GM18508 (cell line): ENCODE results near the gene CBLC.

Experiments
- ATAC-seq: cut with Tn5 transposase; IDR thresholded peaks from one replicate; pipeline ENCODE4 v1.9.1; 2021; ENCODE audit warnings: moderate number of reproducible peaks; ENCODE audit not compliant: insufficient read depth, unreplicated experiment

CBLC gene

GRCh38 chr19:44777715-44778347 lies at the start of gene CBLC:
Gene CBLC (plus strand): TSS chr19:44777890. CDS start chr19:44777932, 42 bp downstream.
- ATAC-seq, result no peak

DNA sequence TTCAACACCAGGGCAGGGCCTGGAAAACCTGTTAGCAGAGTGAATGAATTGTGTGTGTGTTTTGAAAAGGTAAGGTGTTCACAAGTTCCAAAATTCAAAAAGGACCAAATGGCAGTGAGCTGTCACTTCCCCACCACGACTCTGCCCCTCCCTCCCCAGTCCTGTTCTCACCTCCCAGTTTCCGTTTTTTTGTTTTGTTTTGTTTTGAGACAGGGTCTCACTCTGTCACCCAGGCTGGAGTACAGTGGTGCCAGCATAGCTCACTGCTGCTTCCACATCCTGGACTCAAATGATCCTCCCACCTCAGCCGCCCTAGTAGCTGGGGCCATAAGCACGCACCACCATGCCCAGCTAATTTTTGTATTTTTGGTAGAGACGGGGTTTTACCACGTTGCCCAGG lies 49.5 kb upstream of the CBLC start:
- ATAC-seq, result no peak

GRCh38 chr19:44729516-44730033 lies 48.1 kb upstream of the CBLC start:
- ATAC-seq, result no peak

DNA sequence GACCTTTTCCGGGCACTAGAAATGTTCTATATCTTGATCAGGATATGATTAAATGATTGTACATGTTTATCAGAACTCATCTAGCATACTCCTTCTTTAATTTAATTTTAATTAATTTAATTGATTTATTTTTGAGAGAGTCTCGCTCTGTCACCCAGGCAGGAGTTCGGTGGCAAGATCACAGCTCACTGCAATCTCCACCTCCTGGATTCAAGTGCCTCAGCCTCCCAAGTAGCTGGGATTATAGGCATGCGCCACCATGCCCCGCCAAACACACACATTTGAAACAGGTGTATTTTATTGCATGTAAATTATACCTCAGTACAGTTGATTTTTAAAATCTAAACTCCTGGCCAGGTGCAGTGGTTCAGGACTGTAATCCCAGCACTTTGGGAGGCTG lies 46.6 kb upstream of the CBLC start:
- no peak for ATAC-seq

- ATAC-seq, result no peak
Observed at GRCh38 chr19:44731622-44732021, 46.1 kb upstream of the CBLC start.

GRCh38 chr19:44732235-44733014 lies 45.3 kb upstream of the CBLC start:
- ATAC-seq, result no peak

DNA sequence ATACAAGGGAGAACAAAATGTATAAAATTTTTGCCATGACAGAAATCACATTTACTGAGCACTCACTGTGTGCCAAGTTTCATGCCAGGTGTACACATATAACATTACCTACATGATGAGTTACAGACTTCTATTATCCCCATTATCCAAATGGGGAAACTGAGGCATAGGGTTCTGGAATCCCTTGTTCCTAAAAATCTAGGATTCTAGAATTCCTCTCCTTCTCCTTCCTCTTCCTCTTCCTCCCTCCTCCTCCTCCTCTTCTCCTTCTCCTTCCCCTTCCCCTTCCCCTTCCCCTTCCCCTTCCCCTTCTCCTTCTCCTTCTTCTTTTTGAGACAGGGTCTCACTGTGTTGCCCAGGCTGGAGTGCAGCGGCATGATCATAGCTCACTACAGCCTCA lies 43.3 kb upstream of the CBLC start:
- no peak for ATAC-seq

- no peak for ATAC-seq
Observed at GRCh38 chr19:44735011-44735410, 42.7 kb upstream of the CBLC start.

DNA sequence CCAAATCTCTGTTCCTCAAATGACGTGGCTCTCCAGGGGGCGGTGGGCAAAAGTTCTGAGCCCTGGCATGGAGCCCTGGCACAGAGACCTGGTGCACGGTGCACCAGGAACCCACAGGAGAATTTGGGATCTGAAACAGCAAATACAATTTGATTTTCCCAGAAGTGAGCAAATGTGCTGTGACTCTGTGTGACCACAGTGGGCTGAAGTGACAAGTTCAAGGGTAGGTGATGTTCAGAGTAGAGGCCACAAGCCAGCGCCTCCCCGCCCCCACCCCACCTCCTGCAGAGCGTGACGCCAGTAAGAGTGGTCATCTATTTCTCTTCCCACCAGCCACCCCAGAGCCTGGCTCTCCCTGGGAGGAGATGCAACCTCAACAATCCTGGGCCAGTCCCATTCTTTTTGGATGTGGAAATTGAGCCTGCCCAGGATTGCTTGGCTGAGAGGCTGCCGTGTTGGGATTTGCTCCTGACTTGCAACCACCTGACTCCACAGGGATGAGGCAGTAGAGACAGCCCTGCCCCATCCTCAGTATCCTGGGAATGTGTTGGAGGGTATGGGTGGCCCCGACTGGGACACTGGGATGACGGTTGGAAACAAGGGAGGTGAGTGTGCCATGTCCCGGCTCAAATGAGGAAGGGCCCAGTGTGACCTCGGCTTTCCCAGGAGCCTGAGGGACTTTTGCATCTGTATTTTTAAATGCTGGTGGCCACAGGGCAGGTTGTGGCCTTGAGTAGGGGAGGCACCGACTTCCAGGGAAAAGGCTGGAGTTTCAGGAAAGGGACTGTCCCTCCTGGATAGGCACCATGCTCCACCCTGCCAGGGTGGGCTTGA lies 40.2 kb upstream of the CBLC start:
- ATAC-seq, result no peak

- ATAC-seq, result no peak
Observed at GRCh38 chr19:44738136-44738535, 39.6 kb upstream of the CBLC start.

GRCh38 chr19:44738603-44739558 lies 38.8 kb upstream of the CBLC start:
- no peak for ATAC-seq

DNA sequence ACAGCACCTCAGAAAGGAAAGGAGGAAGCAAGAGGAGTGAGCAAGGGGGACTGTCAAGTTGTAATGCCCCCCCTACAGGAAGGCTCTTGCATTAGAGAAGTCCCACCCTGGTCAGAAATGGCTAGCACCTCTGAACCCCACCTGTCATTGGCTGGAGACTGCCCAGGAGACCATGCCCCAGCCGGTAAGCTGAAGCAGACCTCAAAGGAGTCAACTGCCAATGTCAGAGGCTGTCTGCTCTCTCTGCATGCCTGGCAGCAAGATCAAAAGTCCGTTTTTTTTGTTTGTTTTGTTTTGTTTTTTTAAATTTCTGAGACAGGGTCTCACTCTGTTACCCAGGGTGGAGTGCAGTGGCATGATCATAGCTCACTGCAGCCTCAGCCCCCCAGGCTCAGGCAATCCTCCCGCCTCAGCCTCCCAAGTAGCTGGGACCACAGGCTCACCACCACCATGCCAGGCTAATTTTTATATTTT lies 37.3 kb upstream of the CBLC start:
- ATAC-seq, result no peak

- ATAC-seq, result no peak
Observed at GRCh38 chr19:44741258-44741731, 36.4 kb upstream of the CBLC start.

GRCh38 chr19:44741841-44742329 lies 35.8 kb upstream of the CBLC start:
- no peak for ATAC-seq

DNA sequence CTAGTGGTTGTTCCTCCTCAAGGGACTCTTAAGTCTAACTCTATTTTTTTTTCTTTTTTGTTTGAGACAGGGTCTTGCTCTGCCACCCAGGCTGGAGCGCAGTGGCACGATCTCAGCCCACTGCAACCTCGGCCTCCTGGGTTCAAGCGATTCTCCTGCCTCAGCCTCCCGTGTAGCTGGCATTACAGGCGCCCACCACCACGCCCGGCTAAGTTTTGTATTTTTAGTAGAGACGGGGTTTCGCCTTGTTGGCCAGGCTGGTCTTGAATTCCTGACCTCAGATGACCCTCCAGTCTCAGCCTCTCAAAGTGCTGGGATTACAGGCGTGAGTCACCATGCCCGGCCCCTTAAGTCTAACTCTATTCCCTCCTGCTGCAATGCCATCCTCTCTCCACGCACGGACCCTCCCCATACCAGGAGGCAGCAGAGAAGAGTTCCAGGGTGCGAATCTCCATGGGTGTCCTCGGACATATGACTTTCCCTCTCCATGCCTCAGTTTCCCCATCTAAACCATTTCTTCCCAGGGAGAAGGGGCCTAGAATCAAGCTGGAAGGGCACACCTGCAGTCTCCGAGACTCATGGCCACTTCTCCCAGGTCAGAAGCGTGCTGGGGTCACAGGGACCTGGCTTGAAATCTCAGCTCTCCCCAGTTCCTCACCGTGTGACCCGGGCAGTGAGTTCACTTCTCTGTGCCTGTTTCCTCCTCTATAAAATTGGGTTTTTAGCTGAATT lies 35.2 kb upstream of the CBLC start:
- ATAC-seq, result no peak

DNA sequence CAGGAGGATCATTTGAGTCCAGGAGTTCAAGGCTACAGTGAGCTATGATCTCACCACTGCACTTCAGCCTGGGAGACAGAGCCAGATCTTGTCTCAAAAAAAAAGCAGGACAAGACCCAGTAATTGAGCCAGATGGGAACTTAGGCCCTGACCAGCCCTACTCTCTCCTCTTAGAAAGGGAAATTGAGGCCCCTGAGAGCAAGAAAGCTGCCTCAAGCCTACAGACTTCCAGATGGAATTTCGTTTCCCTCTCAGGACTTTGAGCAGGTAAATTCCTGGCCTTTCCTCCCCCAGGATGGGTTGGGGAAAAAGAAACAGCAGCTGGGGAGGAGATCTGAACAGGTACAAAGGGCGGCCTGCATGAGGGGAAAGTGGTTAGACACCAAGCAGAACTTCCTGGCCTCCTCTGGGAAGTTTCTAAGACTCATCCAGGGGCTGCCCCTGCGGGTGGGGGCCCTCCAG lies 32.8 kb upstream of the CBLC start:
- no peak for ATAC-seq

DNA sequence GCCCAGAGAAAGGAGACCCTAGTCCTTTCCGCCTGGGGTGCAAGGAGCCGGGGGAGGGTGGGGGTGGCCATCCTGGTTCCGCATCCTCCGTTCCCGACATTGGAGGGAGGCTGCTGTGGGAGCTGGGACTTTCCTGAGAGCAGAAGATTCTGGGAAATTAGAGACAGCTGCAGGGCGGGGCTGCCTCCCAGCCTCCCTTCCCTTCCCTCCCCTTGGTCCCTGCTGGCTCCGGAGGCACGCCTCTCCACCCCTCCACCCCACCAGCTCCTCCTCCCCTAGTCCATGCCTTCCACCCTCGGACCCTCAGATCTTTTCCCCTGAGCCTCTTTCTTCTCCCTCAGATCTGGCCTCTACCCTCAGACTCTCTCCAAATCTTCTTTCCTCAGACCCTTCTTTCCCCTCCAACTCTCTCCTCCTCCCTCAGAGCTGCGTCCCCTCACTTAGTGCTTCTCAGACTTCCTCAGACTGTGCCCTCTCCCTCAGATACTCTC lies 32.3 kb upstream of the CBLC start:
- ATAC-seq, result no peak

DNA sequence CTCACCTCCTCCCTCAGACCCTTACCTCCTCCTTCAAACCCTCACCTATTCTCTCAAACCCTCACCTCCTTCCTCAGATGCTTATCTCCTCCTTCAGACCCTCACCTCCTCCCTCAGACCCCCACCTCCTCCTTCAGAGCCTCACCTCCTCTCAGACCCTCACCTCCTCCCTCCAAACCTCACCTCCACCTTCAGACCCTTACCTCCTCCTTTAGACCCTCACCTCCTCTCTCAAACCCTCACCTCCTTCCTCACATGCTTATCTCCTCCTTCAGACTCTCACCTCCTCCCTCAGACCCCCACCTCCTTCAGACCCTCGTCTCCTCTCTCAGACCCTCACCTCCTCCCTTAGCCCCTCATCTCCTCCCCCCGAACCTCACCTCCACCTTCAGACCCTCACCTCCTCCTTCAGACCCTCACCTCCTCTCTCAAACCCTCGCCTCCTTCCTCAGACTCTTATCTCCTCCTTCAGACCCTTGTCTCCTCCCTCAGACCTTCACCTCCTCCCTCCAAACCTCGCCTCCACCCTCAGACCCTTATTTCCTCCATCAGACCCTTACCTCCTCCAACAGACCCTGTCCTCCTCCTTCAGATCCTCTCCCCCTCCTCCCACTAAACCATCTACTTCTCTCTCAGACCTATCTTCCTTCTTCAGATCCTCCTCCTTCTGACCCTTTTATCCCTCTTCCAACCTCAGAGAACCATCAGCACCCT lies 31.6 kb upstream of the CBLC start:
- ATAC-seq, result no peak
